ENCODE measurements around the gene ANKK1. TPM values are rescaled to one million over a fixed set of nuclear protein-coding genes. Genes with fewer than 3 reads are reported as not detected.

The ANKK1 gene
- total RNA-seq, 4 donors from 2014 or later, result 0.57 to 3.3 TPM; not detected in 2

DNA sequence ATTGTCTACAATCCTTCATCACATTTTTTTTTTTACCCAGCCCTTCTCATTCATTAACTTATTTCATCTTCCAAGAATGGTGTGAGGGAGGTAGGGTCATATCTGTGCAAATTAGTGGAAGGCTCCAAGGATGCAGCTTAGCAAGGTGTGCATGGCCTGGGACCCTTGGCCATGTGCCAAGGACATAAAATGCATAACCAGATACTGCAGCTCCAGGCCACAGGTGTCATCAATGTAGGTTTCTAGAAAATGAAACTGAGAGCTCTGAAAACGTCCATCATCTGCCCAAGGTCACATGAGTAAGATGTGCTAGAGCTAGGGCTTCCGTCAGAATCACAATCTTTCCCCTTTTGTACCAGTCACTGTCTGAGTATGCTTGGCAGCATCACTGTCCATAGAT, 29.8 kb downstream of the ANKK1 start:
- no peak overlapping the region for H3K4me3 ChIP-seq
- H3K27me3 ChIP-seq, result no peaks in the 10 kb centered on the region
- no peaks in the 10 kb centered on the region for H3K36me3 ChIP-seq
- no peaks in the 10 kb centered on the region for H3K9me3 ChIP-seq
- no peaks in the 10 kb centered on the region for H3K4me1 ChIP-seq
- no peak overlapping the region for H3K27ac ChIP-seq
- no peak for DNase-seq
- TF ChIP-seq CTCF (IDR thresholded peaks at IDR 0.05) (no peak), POLR2A (IDR thresholded peaks at IDR 0.05) (no peak)

DNA sequence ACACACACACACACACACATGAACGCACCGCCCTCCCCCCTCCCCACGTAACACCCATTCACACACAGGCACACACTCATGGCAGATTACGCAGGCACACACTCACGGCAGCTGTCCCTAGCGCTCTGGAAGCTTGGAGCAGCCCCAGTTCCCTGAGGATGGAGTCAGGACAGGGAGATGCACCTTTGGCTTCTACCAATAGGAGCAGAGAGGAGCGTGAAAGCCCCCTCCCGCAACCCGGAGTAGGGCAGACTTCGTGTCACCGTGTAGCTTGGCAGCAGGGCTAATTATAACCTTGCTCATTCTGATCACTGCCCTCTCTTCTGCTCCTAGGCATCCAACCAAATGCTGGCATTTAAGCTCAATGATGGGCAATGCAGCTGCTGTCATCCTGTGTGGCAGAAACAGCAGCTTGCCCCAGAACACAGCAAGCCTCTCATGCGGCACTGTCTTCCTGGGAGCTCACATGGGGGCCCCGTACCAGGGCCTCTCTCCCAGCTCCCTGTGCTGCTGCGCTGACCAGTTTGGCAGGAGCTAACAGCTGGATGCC, 31.9 kb downstream of the ANKK1 start:
- no peaks in the 10 kb centered on the region for H3K9me3 ChIP-seq
- H3K36me3 ChIP-seq, result no peaks in the 10 kb centered on the region
- TF ChIP-seq POLR2A (IDR thresholded peaks at IDR 0.05), result no peak
- TF ChIP-seq CTCF (IDR thresholded peaks at IDR 0.05), result no peak
- H3K27me3 ChIP-seq, result no peaks in the 10 kb centered on the region
- H3K4me1 ChIP-seq, result no peaks in the 10 kb centered on the region
- no peak for DNase-seq
- H3K27ac ChIP-seq, result no peak overlapping the region
- no peak overlapping the region for H3K4me3 ChIP-seq

DNA sequence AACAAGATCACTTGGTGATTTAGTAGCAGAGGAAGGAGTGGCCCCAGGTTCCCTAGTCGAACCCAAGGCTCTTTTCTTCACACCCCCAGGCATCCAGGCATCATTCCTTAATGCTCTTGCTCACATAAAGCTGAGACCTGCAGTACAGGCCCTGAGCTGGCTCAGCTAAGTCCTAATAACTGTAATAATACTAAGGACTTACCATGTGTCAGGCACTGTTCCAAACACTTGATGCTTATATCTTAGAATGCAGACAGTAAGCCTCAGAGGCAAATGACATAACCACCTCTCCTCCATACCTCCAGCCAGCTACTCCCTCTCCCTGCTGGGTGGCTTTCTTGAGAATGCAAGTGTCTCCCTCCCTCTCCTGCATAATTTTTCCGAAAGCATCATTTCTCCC, 33.2 kb downstream of the ANKK1 start:
- Histone ChIP-seq H3K9me3 (no peaks in the 10 kb centered on the region), H3K4me1 (no peaks in the 10 kb centered on the region), H3K4me3 (no peak overlapping the region), H3K27ac (no peak overlapping the region), H3K36me3 (no peaks in the 10 kb centered on the region), H3K27me3 (no peaks in the 10 kb centered on the region)
- TF ChIP-seq POLR2A (IDR thresholded peaks at IDR 0.05) (no peak), CTCF (IDR thresholded peaks at IDR 0.05) (no peak)
- DNase-seq, result no peak

DNA sequence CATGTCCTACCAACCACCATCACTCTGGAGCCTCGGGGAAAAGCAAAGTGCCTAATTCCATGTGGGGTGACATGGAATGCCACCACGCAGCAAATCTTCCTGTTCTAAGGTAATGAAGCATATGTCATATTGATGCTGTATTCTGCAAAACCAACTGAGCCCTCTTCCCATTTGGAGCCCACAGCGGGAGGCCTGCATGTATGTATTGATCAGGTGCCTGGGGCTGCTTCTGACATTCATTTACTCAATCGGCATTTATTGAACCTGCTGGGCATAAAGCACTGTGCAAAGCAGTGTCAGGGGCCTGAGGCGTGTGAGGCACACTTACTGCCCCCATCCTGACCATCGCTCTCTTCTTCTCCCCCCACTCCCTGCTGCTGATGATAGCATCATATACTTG, 39.1 kb downstream of the ANKK1 start:
- Histone ChIP-seq H3K27ac (no peak overlapping the region), H3K9me3 (no peaks in the 10 kb centered on the region)
- TF ChIP-seq CTCF (IDR thresholded peaks at IDR 0.05) (no peak), POLR2A (IDR thresholded peaks at IDR 0.05) (no peak)

GRCh38 chr11:113431746-113432145, 44.2 kb downstream of the ANKK1 start:
- H3K36me3 ChIP-seq, result no peaks in the 10 kb centered on the region
- H3K27ac ChIP-seq, result no peak overlapping the region
- TF ChIP-seq POLR2A (IDR thresholded peaks at IDR 0.05), result no peak
- no peak for TF ChIP-seq CTCF (IDR thresholded peaks at IDR 0.05)
- H3K4me1 ChIP-seq, result no peaks in the 10 kb centered on the region
- DNase-seq, result no peak
- H3K4me3 ChIP-seq, result no peak overlapping the region
- H3K9me3 ChIP-seq, result no peaks in the 10 kb centered on the region
- no peaks in the 10 kb centered on the region for H3K27me3 ChIP-seq

More for the DNA sequence above, 39.1 kb downstream of the ANKK1 start:
- DNase-seq, result no peak
- Histone ChIP-seq H3K27me3 (no peaks in the 10 kb centered on the region), H3K36me3 (no peaks in the 10 kb centered on the region), H3K4me1 (no peaks in the 10 kb centered on the region), H3K4me3 (no peak overlapping the region)

Data from Peyer's patch (tissue), 4 donors.